GM23338 (cell line): ENCODE results near the gene SNX8.

ENCODE experiments used
- EZH2 ChIP-seq: fragments of 200-600 bp; sonication (generic); IDR thresholded peaks from one replicate; pipeline ENCODE4 v1.8.0; 2017; ENCODE audit warnings: antibody characterized with exemption, mild to moderate bottlenecking, low read depth; ENCODE audit not compliant: unreplicated experiment
- JUNB ChIP-seq: IDR thresholded peaks from one replicate; pipeline ENCODE4 v1.6.1; 2016; ENCODE audit warnings: antibody characterized with exemption; ENCODE audit not compliant: unreplicated experiment
- NANOG ChIP-seq: IDR thresholded peaks from 2 replicates; pipeline ENCODE4 v1.6.1; 2016; ENCODE audit warnings: antibody characterized with exemption, borderline replicate concordance
- POLR2AphosphoS5 ChIP-seq: IDR thresholded peaks from 2 replicates; pipeline ENCODE4 v1.6.1; 2016; ENCODE audit warnings: antibody characterized with exemption, low read depth
- TF ChIP-seq, protein P1 (sequence below), 2 experiments: fragments of 200-600 bp in 1 of 2; sonication (generic) in 1 of 2; conservative IDR thresholded peaks; 2 replicates each; pipeline versions ENCODE4 v1.5.1 to v1.6.1; 2016 to 2017; ENCODE audit warnings: antibody characterized with exemption in 2 of 2, low read depth in 2 of 2, mild to moderate bottlenecking in 2 of 2, moderate library complexity in 1 of 2
- TF ChIP-seq, protein P2 (sequence below): IDR thresholded peaks from 2 replicates; pipeline ENCODE4 v1.6.1; 2016; ENCODE audit warnings: antibody characterized with exemption
- TF ChIP-seq, protein P3 (sequence below): IDR thresholded peaks from one replicate; pipeline ENCODE4 v1.6.1; 2018; ENCODE audit warnings: antibody characterized with exemption; ENCODE audit not compliant: unreplicated experiment

DNA sequence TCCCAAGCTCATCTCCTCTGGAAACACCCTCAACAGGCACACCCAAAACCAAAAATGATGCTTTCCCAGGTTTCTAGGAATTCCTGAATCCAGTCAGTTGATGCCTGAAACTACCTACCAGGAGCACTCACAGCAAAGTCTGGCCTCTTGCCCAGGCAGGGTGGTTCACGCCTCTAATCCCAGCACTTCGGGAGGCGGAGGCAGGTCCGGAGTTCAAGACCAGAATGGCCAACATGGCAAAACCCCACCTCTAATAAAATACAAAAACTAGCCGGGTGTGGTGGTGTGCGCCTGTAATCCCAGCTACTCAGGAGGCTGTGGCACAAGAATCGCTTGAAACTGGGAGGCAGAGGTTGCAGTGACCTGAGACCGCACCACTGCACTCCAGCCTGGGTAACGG, 83.4 kb downstream of the SNX8 start:
- TF ChIP-seq NANOG (no peak), POLR2AphosphoS5 (no peak), EZH2 (no peak), JUNB (no peak)
- TF ChIP-seq, protein P1, sequence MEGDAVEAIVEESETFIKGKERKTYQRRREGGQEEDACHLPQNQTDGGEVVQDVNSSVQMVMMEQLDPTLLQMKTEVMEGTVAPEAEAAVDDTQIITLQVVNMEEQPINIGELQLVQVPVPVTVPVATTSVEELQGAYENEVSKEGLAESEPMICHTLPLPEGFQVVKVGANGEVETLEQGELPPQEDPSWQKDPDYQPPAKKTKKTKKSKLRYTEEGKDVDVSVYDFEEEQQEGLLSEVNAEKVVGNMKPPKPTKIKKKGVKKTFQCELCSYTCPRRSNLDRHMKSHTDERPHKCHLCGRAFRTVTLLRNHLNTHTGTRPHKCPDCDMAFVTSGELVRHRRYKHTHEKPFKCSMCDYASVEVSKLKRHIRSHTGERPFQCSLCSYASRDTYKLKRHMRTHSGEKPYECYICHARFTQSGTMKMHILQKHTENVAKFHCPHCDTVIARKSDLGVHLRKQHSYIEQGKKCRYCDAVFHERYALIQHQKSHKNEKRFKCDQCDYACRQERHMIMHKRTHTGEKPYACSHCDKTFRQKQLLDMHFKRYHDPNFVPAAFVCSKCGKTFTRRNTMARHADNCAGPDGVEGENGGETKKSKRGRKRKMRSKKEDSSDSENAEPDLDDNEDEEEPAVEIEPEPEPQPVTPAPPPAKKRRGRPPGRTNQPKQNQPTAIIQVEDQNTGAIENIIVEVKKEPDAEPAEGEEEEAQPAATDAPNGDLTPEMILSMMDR (conservative IDR thresholded peaks at IDR 0.05; ENCODE audit: low read depth in 2 of 2): no peak
- TF ChIP-seq, protein P2, sequence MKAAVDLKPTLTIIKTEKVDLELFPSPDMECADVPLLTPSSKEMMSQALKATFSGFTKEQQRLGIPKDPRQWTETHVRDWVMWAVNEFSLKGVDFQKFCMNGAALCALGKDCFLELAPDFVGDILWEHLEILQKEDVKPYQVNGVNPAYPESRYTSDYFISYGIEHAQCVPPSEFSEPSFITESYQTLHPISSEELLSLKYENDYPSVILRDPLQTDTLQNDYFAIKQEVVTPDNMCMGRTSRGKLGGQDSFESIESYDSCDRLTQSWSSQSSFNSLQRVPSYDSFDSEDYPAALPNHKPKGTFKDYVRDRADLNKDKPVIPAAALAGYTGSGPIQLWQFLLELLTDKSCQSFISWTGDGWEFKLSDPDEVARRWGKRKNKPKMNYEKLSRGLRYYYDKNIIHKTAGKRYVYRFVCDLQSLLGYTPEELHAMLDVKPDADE: no peak
- TF ChIP-seq, protein P3, sequence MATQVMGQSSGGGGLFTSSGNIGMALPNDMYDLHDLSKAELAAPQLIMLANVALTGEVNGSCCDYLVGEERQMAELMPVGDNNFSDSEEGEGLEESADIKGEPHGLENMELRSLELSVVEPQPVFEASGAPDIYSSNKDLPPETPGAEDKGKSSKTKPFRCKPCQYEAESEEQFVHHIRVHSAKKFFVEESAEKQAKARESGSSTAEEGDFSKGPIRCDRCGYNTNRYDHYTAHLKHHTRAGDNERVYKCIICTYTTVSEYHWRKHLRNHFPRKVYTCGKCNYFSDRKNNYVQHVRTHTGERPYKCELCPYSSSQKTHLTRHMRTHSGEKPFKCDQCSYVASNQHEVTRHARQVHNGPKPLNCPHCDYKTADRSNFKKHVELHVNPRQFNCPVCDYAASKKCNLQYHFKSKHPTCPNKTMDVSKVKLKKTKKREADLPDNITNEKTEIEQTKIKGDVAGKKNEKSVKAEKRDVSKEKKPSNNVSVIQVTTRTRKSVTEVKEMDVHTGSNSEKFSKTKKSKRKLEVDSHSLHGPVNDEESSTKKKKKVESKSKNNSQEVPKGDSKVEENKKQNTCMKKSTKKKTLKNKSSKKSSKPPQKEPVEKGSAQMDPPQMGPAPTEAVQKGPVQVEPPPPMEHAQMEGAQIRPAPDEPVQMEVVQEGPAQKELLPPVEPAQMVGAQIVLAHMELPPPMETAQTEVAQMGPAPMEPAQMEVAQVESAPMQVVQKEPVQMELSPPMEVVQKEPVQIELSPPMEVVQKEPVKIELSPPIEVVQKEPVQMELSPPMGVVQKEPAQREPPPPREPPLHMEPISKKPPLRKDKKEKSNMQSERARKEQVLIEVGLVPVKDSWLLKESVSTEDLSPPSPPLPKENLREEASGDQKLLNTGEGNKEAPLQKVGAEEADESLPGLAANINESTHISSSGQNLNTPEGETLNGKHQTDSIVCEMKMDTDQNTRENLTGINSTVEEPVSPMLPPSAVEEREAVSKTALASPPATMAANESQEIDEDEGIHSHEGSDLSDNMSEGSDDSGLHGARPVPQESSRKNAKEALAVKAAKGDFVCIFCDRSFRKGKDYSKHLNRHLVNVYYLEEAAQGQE: no peak
